ENCODE results near the gene WAPL. TPM values are rescaled to one million over a fixed set of nuclear protein-coding genes. Genes with fewer than 3 reads are reported as not detected.
"Not testable (repeated sequence)": the region's sequence is repeated elsewhere in the genome, so short reads cannot be mapped to it uniquely, and the experiment has no call there.

Gene WAPL
- total and polyA plus RNA-seq, 2 experiments from 2014 or later, result 15.2 to 27.9 TPM

- Histone ChIP-seq H3K4me3 (no peak overlapping the region), H3K4me1 (ENCODE audit: low read depth) (no peaks in the 10 kb centered on the region), H3K9me3 (ENCODE audit: low read depth) (no peaks in the 10 kb centered on the region), H3K36me3 (no peaks in the 10 kb centered on the region), H3K27ac (no peak overlapping the region), H3K27me3 (peaks cover 33% of the 10 kb centered on the region)
- DNase-seq (ENCODE audit: low read depth in 1 of 2, low spot score in 1 of 2), result no peak
- TF ChIP-seq, protein P1, sequence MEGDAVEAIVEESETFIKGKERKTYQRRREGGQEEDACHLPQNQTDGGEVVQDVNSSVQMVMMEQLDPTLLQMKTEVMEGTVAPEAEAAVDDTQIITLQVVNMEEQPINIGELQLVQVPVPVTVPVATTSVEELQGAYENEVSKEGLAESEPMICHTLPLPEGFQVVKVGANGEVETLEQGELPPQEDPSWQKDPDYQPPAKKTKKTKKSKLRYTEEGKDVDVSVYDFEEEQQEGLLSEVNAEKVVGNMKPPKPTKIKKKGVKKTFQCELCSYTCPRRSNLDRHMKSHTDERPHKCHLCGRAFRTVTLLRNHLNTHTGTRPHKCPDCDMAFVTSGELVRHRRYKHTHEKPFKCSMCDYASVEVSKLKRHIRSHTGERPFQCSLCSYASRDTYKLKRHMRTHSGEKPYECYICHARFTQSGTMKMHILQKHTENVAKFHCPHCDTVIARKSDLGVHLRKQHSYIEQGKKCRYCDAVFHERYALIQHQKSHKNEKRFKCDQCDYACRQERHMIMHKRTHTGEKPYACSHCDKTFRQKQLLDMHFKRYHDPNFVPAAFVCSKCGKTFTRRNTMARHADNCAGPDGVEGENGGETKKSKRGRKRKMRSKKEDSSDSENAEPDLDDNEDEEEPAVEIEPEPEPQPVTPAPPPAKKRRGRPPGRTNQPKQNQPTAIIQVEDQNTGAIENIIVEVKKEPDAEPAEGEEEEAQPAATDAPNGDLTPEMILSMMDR (IDR thresholded peaks at IDR 0.05; ENCODE audit: low read depth, low read length), result no peak
These were observed 128.9 kb downstream of the WAPL start for GRCh38 chr10:86392723-86393094.

DNA sequence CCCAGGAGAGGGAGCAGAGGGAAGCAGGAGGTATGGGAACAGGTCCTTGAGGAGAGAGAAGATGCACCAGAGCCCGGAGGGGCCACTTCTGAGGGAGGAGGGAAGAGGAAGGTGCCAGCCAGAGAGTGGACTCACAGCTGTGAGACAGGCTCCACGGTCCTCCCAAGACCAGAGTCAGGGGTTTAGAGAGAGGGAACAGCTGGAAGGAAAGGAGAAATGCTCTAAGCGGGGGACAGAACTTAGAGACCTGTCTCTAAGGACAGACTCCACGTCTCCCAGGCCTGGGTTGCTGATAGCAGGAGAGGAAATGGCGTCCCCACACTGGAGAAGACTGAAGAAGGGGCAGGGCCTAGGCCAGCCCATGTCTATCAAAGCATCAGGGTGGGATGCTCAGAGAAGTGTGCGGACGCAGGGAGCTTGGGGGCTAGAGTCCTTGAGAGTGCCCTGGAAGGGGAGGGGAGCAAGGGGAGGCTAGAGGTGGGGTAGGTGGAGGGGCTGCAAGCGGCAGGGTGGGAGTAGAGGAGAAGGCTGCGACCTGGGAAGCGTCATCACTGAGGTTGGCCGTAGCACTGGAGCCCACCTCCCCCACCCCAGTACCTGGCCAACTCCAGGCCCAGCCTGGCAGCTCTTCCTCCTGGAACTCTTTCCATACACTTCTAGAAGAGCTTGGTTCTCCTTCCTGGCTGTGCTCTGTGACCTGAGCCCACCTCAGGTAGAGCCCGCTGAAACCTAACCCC, 129.4 kb downstream of the WAPL start:
- TF ChIP-seq, protein P1 (IDR thresholded peaks at IDR 0.05; ENCODE audit: low read depth, low read length), result no peak
- no peaks in the 10 kb centered on the region for H3K9me3 ChIP-seq (ENCODE audit: low read depth)
- no peak overlapping the region for H3K4me3 ChIP-seq
- H3K4me1 ChIP-seq (ENCODE audit: low read depth), result no peaks in the 10 kb centered on the region
- H3K27ac ChIP-seq, result no peak overlapping the region
- no peak for DNase-seq (ENCODE audit: low read depth in 1 of 2, low spot score in 1 of 2)
- H3K36me3 ChIP-seq, result no peaks in the 10 kb centered on the region
- H3K27me3 ChIP-seq, result peaks cover 32% of the 10 kb centered on the region

DNA sequence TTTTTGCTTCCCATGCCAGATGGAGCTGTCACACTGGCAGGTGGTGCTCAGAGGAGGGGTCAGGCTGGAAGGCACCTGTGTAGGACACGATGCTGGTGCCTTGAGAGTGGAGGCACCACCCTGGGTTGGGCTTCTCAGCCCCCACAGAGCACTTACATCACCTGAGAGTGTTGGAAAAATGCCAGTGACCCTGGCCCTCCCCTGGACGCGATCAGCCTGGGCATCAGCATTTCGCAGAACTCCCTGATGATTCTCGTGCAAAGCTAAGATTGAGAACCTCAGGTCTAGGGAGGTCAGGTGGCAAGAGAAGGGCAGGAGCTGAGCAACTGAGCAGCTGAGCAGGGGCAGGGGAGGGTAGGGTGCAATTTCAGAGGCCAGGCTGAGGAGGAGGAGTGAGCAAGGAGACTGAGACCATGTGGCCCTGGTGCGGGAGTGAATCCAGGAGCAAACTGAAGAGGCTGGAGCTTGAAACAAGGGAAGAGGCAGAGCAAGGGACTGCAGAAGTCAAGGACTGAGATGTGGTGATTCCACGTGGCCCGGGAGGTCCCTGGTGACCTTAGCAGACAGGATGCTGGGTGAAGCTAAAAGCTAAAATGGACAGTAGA, 130.3 kb downstream of the WAPL start:
- TF ChIP-seq, protein P1 (IDR thresholded peaks at IDR 0.05; ENCODE audit: low read depth, low read length), result no peak
- DNase-seq (ENCODE audit: low read depth in 1 of 2, low spot score in 1 of 2), result no peak
- H3K36me3 ChIP-seq, result no peaks in the 10 kb centered on the region
- H3K27ac ChIP-seq, result no peak overlapping the region
- H3K9me3 ChIP-seq (ENCODE audit: low read depth), result no peaks in the 10 kb centered on the region
- no peak overlapping the region for H3K4me3 ChIP-seq
- H3K27me3 ChIP-seq, result peaks cover 29% of the 10 kb centered on the region
- H3K4me1 ChIP-seq (ENCODE audit: low read depth), result no peaks in the 10 kb centered on the region

DNA sequence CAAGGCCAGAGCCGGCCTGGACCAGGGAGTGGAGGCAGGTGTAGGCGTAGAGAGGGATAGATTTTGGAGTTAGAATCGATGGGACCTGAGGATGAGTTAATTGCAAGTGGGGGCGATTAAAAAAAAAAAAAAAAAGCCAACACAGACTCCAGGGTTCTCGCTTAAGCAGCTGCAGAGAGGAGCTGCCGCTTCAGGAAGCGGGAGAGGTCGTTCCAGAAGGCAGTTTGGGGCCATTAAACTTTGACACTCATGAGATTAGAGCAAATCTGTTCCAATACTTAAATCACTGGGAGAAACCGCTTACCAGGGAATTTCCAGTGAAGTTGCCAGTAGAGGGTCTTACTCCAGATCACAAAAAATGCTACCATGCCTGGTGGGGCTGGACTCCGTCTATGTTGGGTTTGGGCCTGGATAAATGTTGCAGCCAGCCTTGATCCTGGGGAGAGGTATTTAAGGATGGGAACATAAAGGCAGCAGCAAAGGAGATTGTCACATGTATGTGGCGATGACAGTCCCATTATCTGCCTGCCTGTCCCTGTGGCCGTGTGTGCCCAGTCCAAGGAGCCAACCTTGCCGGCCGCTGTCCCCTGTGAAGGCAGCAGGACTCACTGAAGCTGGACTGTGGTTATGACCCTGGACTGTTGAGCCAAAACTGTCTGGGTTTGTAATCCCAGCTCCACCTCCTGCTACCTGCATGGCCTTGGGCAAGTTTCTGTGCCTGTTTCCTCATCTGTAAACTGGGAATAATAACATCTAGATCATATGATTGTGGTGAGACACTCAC, 131.1 kb downstream of the WAPL start:
- TF ChIP-seq, protein P1 (IDR thresholded peaks at IDR 0.05; ENCODE audit: low read depth, low read length), result no peak
- no peak for DNase-seq (ENCODE audit: low read depth in 1 of 2, low spot score in 1 of 2)
- Histone ChIP-seq H3K4me3 (no peak overlapping the region), H3K27me3 (peaks cover 23% of the 10 kb centered on the region), H3K4me1 (ENCODE audit: low read depth) (no peaks in the 10 kb centered on the region), H3K27ac (no peak overlapping the region), H3K36me3 (no peaks in the 10 kb centered on the region), H3K9me3 (ENCODE audit: low read depth) (no peaks in the 10 kb centered on the region)

DNA sequence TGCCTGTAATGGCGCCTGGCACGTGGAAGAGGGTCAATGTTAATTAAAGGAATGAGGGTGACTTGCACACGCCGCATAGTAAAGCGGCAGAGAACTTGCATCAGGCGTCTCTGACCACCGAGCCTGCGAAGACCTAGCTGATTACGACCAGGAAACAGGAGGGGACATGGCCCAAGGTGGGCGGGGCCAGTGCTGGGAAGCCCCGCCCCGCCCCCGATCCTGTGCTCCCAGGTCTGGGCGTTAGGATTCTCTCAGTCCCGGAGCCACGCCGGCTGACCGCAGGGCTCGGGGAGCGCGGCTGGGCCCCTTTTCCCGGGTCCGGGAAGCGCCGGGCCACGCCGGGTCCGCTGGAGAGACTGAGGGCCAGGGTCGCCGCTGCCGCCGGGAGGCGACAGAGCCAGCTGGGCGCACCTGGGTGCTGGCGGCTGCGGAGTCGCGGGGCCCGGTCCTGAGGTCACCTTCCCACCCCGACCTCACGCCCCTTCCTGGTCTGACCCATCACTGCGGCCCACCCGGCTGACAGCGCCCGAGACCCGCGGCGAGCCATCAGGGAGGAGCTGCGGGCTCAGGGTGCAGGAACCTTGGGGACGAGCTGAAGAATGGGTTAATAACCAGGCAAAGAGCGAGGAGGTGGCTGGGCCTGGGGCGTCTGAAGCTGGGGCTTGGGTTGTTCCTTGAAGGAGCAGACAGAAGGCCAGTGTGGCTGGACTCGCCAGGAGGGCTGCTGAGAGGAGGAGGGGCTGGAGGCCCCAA, 132.0 kb downstream of the WAPL start:
- TF ChIP-seq, protein P1 (IDR thresholded peaks at IDR 0.05; ENCODE audit: low read depth, low read length), result no peak
- Histone ChIP-seq H3K4me1 (ENCODE audit: low read depth) (no peaks in the 10 kb centered on the region), H3K36me3 (no peaks in the 10 kb centered on the region), H3K4me3 (peak overlapping the region; percentile 24), H3K27me3 (peaks cover 23% of the 10 kb centered on the region), H3K9me3 (ENCODE audit: low read depth) (no peaks in the 10 kb centered on the region), H3K27ac (no peak overlapping the region)
- DNase-seq (ENCODE audit: low read depth in 1 of 2, low spot score in 1 of 2), result peak; percentile 74 to 79

DNA sequence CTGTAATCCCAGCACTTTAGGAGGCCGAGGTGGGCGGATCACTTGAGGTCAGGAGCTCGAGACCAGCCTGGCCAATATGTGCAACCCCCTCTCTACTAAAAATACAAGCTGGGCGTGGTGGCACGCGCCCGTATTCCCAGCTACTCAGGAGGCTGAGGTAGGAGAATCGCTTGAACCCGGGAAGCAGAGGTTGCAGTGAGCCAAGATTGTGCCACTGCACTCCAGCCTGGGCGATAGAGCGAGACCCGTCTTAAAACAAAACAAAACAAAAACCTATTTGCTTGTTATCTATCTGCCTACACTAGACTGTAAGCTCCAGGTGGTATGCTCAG, 132.5 kb downstream of the WAPL start:
- H3K27me3 ChIP-seq, result peaks cover 23% of the 10 kb centered on the region
- DNase-seq (ENCODE audit: low read depth in 1 of 2, low spot score in 1 of 2); H3K4me1 ChIP-seq (ENCODE audit: low read depth); H3K27ac ChIP-seq; H3K36me3 ChIP-seq; H3K9me3 ChIP-seq (ENCODE audit: low read depth): not testable (repeated sequence)
- peak overlapping the region; percentile 24 for H3K4me3 ChIP-seq

Data from cardiac muscle cell (in vitro differentiated cells and primary cell).